Amygdala (tissue), 56 donors: ENCODE data around the gene MAP1A.
"Not testable (repeated sequence)": the region's sequence is repeated elsewhere in the genome, so short reads cannot be mapped to it uniquely, and the experiment has no call there.

Experiments used
- DNase-seq, 56 donors: peaks; one replicate each; lab custom pipeline; 2025; lab: John Stamatoyannopoulos, UW

The MAP1A gene

DNA sequence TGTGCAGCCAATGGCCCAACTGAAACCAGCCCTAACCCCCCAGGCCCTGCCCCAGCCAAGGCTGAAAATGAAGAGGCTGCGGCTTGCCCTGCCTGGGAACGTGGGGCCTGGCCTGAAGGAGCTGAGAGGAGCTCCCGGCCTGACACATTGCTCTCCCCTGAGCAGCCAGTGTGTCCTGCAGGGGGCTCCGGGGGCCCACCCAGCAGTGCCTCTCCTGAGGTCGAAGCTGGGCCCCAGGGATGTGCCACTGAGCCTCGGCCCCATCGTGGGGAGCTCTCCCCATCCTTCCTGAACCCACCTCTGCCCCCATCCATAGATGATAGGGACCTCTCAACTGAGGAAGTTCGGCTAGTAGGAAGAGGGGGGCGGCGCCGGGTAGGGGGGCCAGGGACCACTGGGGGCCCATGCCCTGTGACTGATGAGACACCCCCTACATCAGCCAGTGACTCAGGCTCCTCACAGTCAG is 11.2 kb downstream of the MAP1A start:
- DNase-seq: no peak

DNA sequence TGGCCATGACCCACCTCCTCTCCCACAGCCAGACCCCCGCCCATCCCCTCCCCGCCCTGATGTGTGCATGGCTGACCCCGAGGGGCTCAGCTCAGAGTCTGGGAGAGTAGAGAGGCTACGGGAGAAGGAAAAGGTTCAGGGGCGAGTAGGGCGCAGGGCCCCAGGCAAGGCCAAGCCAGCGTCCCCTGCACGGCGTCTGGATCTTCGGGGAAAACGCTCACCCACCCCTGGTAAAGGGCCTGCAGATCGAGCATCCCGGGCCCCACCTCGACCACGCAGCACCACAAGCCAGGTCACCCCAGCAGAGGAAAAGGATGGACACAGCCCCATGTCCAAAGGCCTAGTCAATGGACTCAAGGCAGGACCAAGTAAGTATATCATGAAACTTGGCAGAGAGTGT is 11.7 kb downstream of the MAP1A start:
- no peak for DNase-seq

GRCh38 chr15:43529587-43530345 is 12.4 kb downstream of the MAP1A start:
- DNase-seq: no peak

GRCh38 chr15:43531018-43531670 is 13.7 kb downstream of the MAP1A start:
- DNase-seq: peak in 11 of 56 donors; percentile 8 to 67 (median 37)

- DNase-seq: not testable (repeated sequence)
Measured at GRCh38 chr15:43532826-43533225, 15.4 kb downstream of the MAP1A start.

DNA sequence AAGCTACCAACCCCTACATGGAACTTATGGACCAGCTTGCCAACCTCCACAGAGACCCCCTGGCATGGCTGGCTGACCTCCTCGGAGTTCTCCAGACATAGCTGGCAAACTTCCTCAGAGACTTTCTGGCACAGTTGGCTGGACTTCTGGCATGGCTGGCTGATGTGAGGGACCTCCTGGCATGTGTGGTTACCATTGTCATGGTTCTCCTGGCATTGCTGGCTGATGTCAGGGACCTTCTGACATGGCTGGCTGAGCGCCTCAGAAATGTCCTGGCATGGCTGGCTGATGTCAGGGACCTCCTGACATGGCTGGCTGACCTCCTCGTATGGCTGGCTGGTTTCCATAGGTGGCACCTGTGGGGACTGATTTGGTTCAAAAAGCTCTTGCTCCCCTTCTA is 17.5 kb downstream of the MAP1A start:
- no peak for DNase-seq

- DNase-seq: no peak
Measured at GRCh38 chr15:43538091-43538490, 20.7 kb downstream of the MAP1A start.

- no peak for DNase-seq
Measured at GRCh38 chr15:43541785-43542184, 24.4 kb downstream of the MAP1A start.

DNA sequence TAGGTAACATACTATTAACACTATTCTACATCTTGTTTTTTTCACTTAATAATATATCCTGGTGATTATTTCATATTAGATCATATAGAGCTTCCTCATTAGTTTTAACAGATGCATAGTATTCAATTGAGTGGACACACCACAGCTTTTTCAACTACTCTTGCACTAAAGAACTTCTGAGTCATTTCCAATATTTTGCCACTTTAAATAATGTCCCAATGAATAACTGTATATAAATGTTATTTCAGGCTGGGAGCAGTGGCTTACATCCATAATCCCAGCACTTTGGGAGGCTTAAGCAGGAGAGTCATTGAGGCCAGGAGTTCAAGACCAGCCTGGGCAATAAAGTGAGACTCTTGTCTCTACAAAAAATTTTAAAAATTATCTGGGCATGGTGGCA is 26.9 kb downstream of the MAP1A start:
- DNase-seq: no peak

- no peak for DNase-seq
Measured at GRCh38 chr15:43545426-43545825, 28.0 kb downstream of the MAP1A start.

- DNase-seq: no peak
Measured at GRCh38 chr15:43547539-43547938, 30.1 kb downstream of the MAP1A start.

GRCh38 chr15:43550527-43551363 is 33.3 kb downstream of the MAP1A start:
- DNase-seq: no peak

GRCh38 chr15:43552256-43552655 is 34.8 kb downstream of the MAP1A start:
- DNase-seq: no peak

GRCh38 chr15:43552986-43553385 is 35.6 kb downstream of the MAP1A start:
- no peak for DNase-seq

DNA sequence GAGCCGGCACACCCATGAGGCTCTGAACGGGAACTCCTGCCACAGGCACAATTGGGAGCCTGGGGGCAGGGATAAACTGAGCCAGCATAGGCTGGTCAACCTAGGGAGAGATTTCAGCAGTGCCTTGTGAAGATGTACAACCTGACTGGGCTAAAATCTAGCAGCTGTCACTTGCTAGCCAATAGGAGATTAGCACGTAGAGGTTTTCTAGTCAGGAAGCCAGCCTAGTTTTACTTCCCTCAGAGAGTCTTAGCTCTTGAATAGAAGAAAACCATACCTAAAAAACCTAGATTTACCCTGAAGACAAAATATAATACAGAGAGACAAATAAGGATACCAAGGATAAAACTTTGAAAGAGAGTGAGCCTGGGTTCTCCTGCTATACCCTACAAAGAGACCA is 45.3 kb downstream of the MAP1A start:
- DNase-seq: not testable (repeated sequence)

GRCh38 chr15:43563793-43564192 is 46.4 kb downstream of the MAP1A start:
- not testable (repeated sequence) for DNase-seq

- DNase-seq: not testable (repeated sequence)
Measured at GRCh38 chr15:43566615-43567014, 49.2 kb downstream of the MAP1A start.

- not testable (repeated sequence) for DNase-seq
Measured at GRCh38 chr15:43574607-43575006, 57.2 kb downstream of the MAP1A start.
